ENCODE data around the gene SYTL3. TPM values are rescaled to one million over a fixed set of nuclear protein-coding genes. Genes with fewer than 3 reads are reported as not detected.
"Not testable (repeated sequence)": the region's sequence is repeated elsewhere in the genome, so short reads cannot be mapped to it uniquely, and the experiment has no call there.

SYTL3 gene
- total RNA-seq, 2 experiments from 2014 or later: 106 to 112 TPM

GRCh38 chr6:158663625-158664165 lies 13.8 kb downstream of the SYTL3 start:
- Mint-ChIP-seq H3K36me3 (peaks cover 65% of the 10 kb centered on the region), H3K9me3 (ENCODE audit: low read depth) (no peaks in the 10 kb centered on the region), H3K27me3 (no peaks in the 10 kb centered on the region), H3K27ac (peak overlapping the region; percentile 15), H3K4me3 (no peak overlapping the region), H3K4me1 (peaks cover 25% of the 10 kb centered on the region)
- ATAC-seq (no peak), DNase-seq (no peak)
- CTCF ChIA-PET: interaction anchor here (0.6 to 6.8 kb wide), 4 partner anchors 14 to 27 kb away, joined by 3 to 75 read pairs (median 20); partner anchors contain the start of genes DYNLT1 and SYTL3

- H3K36me3 Mint-ChIP-seq: peaks cover 66% of the 10 kb centered on the region
- no peak overlapping the region for H3K27ac Mint-ChIP-seq
- no peaks in the 10 kb centered on the region for H3K27me3 Mint-ChIP-seq
- H3K9me3 Mint-ChIP-seq (ENCODE audit: low read depth): no peaks in the 10 kb centered on the region
- CTCF ChIA-PET: interaction anchor here (1.5 kb wide), 1 partner anchor 19 kb away, joined by 3 read pairs; no protein-coding TSS in a partner anchor
- H3K4me3 Mint-ChIP-seq: no peak overlapping the region
- peak; percentile 26 for DNase-seq
- ATAC-seq: no peak
- H3K4me1 Mint-ChIP-seq: peaks cover 16% of the 10 kb centered on the region
These were observed 15.5 kb downstream of the SYTL3 start for GRCh38 chr6:158665332-158665731.

GRCh38 chr6:158666628-158667359 lies 16.9 kb downstream of the SYTL3 start:
- no peak for ATAC-seq
- Mint-ChIP-seq H3K27ac (peak overlapping the region; percentile 29), H3K4me3 (no peak overlapping the region)

GRCh38 chr6:158667360-158667981 lies 17.6 kb downstream of the SYTL3 start:
- H3K4me1 Mint-ChIP-seq: peaks cover 16% of the 10 kb centered on the region
- H3K36me3 Mint-ChIP-seq: peaks cover 65% of the 10 kb centered on the region
- DNase-seq: peak; percentile 25
- H3K27me3 Mint-ChIP-seq: no peaks in the 10 kb centered on the region
- CTCF ChIA-PET: no interaction called here
- no peak for ATAC-seq
- H3K27ac Mint-ChIP-seq: peak overlapping the region; percentile 30
- H3K4me3 Mint-ChIP-seq: no peak overlapping the region
- no peaks in the 10 kb centered on the region for H3K9me3 Mint-ChIP-seq (ENCODE audit: low read depth)

More at GRCh38 chr6:158666628-158667359, 16.9 kb downstream of the SYTL3 start:
- peak; percentile 26 for DNase-seq
- CTCF ChIA-PET: no interaction called here
- peaks cover 63% of the 10 kb centered on the region for H3K36me3 Mint-ChIP-seq
- H3K9me3 Mint-ChIP-seq (ENCODE audit: low read depth): no peaks in the 10 kb centered on the region
- no peaks in the 10 kb centered on the region for H3K27me3 Mint-ChIP-seq
- H3K4me1 Mint-ChIP-seq: peaks cover 16% of the 10 kb centered on the region

GRCh38 chr6:158668707-158669103 lies 18.9 kb downstream of the SYTL3 start:
- CTCF ChIA-PET: interaction anchor here (1.9 kb wide), 1 partner anchor 9 kb away, joined by 11 read pairs; no protein-coding TSS in a partner anchor
- Mint-ChIP-seq H3K4me1 (peaks cover 16% of the 10 kb centered on the region), H3K4me3 (no peak overlapping the region), H3K27me3 (no peaks in the 10 kb centered on the region), H3K9me3 (ENCODE audit: low read depth) (no peaks in the 10 kb centered on the region), H3K36me3 (peaks cover 63% of the 10 kb centered on the region), H3K27ac (peak overlapping the region; percentile 38)
- DNase-seq (no peak), ATAC-seq (no peak)

GRCh38 chr6:158669145-158670035 lies 19.5 kb downstream of the SYTL3 start:
- H3K27me3 Mint-ChIP-seq: no peaks in the 10 kb centered on the region
- CTCF ChIA-PET: interaction anchor here (1.9 kb wide), 1 partner anchor 10 kb away, joined by 11 read pairs; no protein-coding TSS in a partner anchor
- no peak overlapping the region for H3K4me3 Mint-ChIP-seq
- H3K9me3 Mint-ChIP-seq (ENCODE audit: low read depth): no peaks in the 10 kb centered on the region
- peak overlapping the region; percentile 53 for H3K27ac Mint-ChIP-seq
- ATAC-seq (no peak), DNase-seq (no peak)
- peaks cover 66% of the 10 kb centered on the region for H3K36me3 Mint-ChIP-seq
- H3K4me1 Mint-ChIP-seq: peaks cover 15% of the 10 kb centered on the region

- H3K27me3 Mint-ChIP-seq: not testable (repeated sequence)
These were observed 22.3 kb downstream of the SYTL3 start for GRCh38 chr6:158672119-158672518.

GRCh38 chr6:158672726-158673125 lies 22.9 kb downstream of the SYTL3 start:
- H3K9me3 Mint-ChIP-seq (ENCODE audit: low read depth): no peaks in the 10 kb centered on the region
- peaks cover 64% of the 10 kb centered on the region for H3K36me3 Mint-ChIP-seq
- CTCF ChIA-PET: interaction anchor here (0.9 to 1.7 kb wide), 5 partner anchors 10 to 31 kb away, joined by 3 to 5 read pairs (median 4); no protein-coding TSS in a partner anchor
- H3K27me3 Mint-ChIP-seq: no peaks in the 10 kb centered on the region
- H3K27ac Mint-ChIP-seq: no peak overlapping the region
- H3K4me1 Mint-ChIP-seq: peaks cover 13% of the 10 kb centered on the region
- DNase-seq: peak; percentile 4
- no peak for ATAC-seq
- no peak overlapping the region for H3K4me3 Mint-ChIP-seq

More at GRCh38 chr6:158672119-158672518, 22.3 kb downstream of the SYTL3 start:
- not testable (repeated sequence) for DNase-seq; H3K27ac Mint-ChIP-seq; H3K9me3 Mint-ChIP-seq (ENCODE audit: low read depth); H3K4me3 Mint-ChIP-seq; ATAC-seq
- peaks cover 11% of the 10 kb centered on the region for H3K4me1 Mint-ChIP-seq
- CTCF ChIA-PET: interaction anchor here (1.2 to 1.7 kb wide), 4 partner anchors 10 to 19 kb away, joined by 3 to 5 read pairs (median 4); no protein-coding TSS in a partner anchor
- peaks cover 66% of the 10 kb centered on the region for H3K36me3 Mint-ChIP-seq

GRCh38 chr6:158674342-158675131 lies 24.7 kb downstream of the SYTL3 start:
- H3K4me3 Mint-ChIP-seq: no peak overlapping the region
- peaks cover 17% of the 10 kb centered on the region for H3K4me1 Mint-ChIP-seq
- no peaks in the 10 kb centered on the region for H3K27me3 Mint-ChIP-seq
- H3K36me3 Mint-ChIP-seq: peaks cover 66% of the 10 kb centered on the region
- CTCF ChIA-PET: interaction anchor here (1.4 to 1.9 kb wide), 2 partner anchors 14 to 15 kb away, joined by 3 to 4 read pairs; no protein-coding TSS in a partner anchor
- H3K9me3 Mint-ChIP-seq (ENCODE audit: low read depth): no peaks in the 10 kb centered on the region
- no peak overlapping the region for H3K27ac Mint-ChIP-seq
- DNase-seq (peak; percentile 5), ATAC-seq (no peak)

- CTCF ChIA-PET: interaction anchor here (0.7 to 0.9 kb wide), 2 partner anchors 10 to 20 kb away, joined by 3 to 4 read pairs; no protein-coding TSS in a partner anchor
- not testable (repeated sequence) for H3K27ac Mint-ChIP-seq; H3K9me3 Mint-ChIP-seq (ENCODE audit: low read depth)
These were observed 27.2 kb downstream of the SYTL3 start for GRCh38 chr6:158677094-158677493.

GRCh38 chr6:158677906-158678578 lies 28.2 kb downstream of the SYTL3 start:
- Mint-ChIP-seq H3K4me3 (no peak overlapping the region), H3K27ac (peak overlapping the region; percentile 10), H3K27me3 (no peaks in the 10 kb centered on the region), H3K36me3 (peaks cover 75% of the 10 kb centered on the region), H3K9me3 (ENCODE audit: low read depth) (no peaks in the 10 kb centered on the region), H3K4me1 (peaks cover 18% of the 10 kb centered on the region)
- no peak for ATAC-seq
- CTCF ChIA-PET: interaction anchor here (0.7 to 2.0 kb wide), 3 partner anchors 9 to 15 kb away, joined by 3 to 9 read pairs (median 3); no protein-coding TSS in a partner anchor
- DNase-seq: peak; percentile 3

More at GRCh38 chr6:158677094-158677493, 27.2 kb downstream of the SYTL3 start:
- H3K4me1 Mint-ChIP-seq: peaks cover 17% of the 10 kb centered on the region
- not testable (repeated sequence) for H3K27me3 Mint-ChIP-seq, DNase-seq, H3K4me3 Mint-ChIP-seq, ATAC-seq
- H3K36me3 Mint-ChIP-seq: peaks cover 74% of the 10 kb centered on the region

All from activated CD8-positive, alpha-beta memory T cell treated with anti-CD3 and anti-CD28 coated beads, Interleukin-2, amount 10 ng/mL, durations not matched to agents 7 days and 5 days (primary cell).